HepG2 (cell line): ENCODE measurements around the gene NAA38. TPM values are rescaled to one million over a fixed set of nuclear protein-coding genes. Genes with fewer than 3 reads are reported as not detected.

ENCODE experiments used
- ARID3A ChIP-seq: IDR thresholded peaks from 2 replicates; pipeline ENCODE4 v1.6.1; 2012; ENCODE audit warnings: low read depth, low read length, improper control_type of control experiment
- GMEB2 ChIP-seq: IDR thresholded peaks from 2 replicates; pipeline ENCODE4 v1.6.1; 2016; ENCODE audit warnings: missing biosample characterization, missing genetic modification reagents, low read depth
- HNF1A ChIP-seq, 2 experiments: sonication (generic) in 1 of 2; formaldehyde crosslinking in 1 of 2; IDR thresholded peaks; 2 replicates each; pipeline versions ENCODE4 v1.4.0 to v1.6.1; 2016 to 2020; ENCODE audit warnings: borderline replicate concordance in 1 of 2, low read depth in 1 of 2, mild to moderate bottlenecking in 1 of 2, missing genetic modification reagents in 1 of 2
- MEIS2 ChIP-seq: sonication (generic); formaldehyde crosslinking; IDR thresholded peaks from 2 replicates; pipeline ENCODE4 v1.9.0; 2021; ENCODE audit warnings: mild to moderate bottlenecking, missing genetic modification reagents
- NPAS2 ChIP-seq: sonication (generic); formaldehyde crosslinking; IDR thresholded peaks from 2 replicates; pipeline ENCODE4 v1.8.0; 2022; ENCODE audit warnings: mild to moderate bottlenecking, missing genetic modification reagents, borderline replicate concordance
- NR2F1 ChIP-seq, 2 experiments: fragments of 450-650 bp in 1 of 2; formaldehyde crosslinking in 1 of 2; IDR thresholded peaks; 2 replicates each; pipeline versions ENCODE4 v1.5.0 to v1.6.1; 2016 to 2020; ENCODE audit warnings: mild to moderate bottlenecking in 1 of 2, missing compliant biosample characterization in 1 of 2, missing genetic modification reagents in 1 of 2, moderate library complexity in 1 of 2
- PHB2 ChIP-seq: fragments of 450-650 bp; IDR thresholded peaks from 2 replicates; pipeline ENCODE4 v1.6.1; 2018; ENCODE audit not compliant: partially characterized antibody
- RARA ChIP-seq: IDR thresholded peaks from 2 replicates; pipeline ENCODE4 v1.6.1; 2016; ENCODE audit warnings: missing genetic modification reagents, missing compliant biosample characterization
- RFX5 ChIP-seq: IDR thresholded peaks from 2 replicates; pipeline ENCODE4 v1.6.1; 2011; ENCODE audit warnings: low read depth, low read length, improper control_type of control experiment
- SKIL ChIP-seq: sonication (generic); formaldehyde crosslinking; IDR thresholded peaks from 2 replicates; pipeline ENCODE4 v1.8.0; 2022; ENCODE audit warnings: missing genetic modification reagents, mild to moderate bottlenecking, moderate library complexity, borderline replicate concordance
- THAP11 ChIP-seq: IDR thresholded peaks from 2 replicates; pipeline ENCODE4 v1.6.1; 2016; ENCODE audit warnings: missing biosample characterization, missing genetic modification reagents
- YY1 ChIP-seq: IDR thresholded peaks from 2 replicates; pipeline ENCODE4 v1.6.1; 2011; ENCODE audit warnings: low read length, low read depth, moderate library complexity, mild to moderate bottlenecking; ENCODE audit not compliant: insufficient read depth, insufficient replicate concordance
- ZFP37 ChIP-seq: sonication (generic); formaldehyde crosslinking; IDR thresholded peaks from 2 replicates; pipeline ENCODE4 v1.4.0; 2020; ENCODE audit warnings: missing genetic modification reagents, borderline replicate concordance
- ZNF234 ChIP-seq: sonication (generic); formaldehyde crosslinking; conservative IDR thresholded peaks from 2 replicates; pipeline ENCODE4 v1.5.1; 2020; ENCODE audit warnings: mild to moderate bottlenecking, missing genetic modification reagents
- ZNF329 ChIP-seq: sonication (generic); formaldehyde crosslinking; IDR thresholded peaks from 2 replicates; pipeline ENCODE4 v1.9.0; 2021; ENCODE audit warnings: low read depth, mild to moderate bottlenecking, missing genetic modification reagents
- ZNF343 ChIP-seq: sonication (generic); formaldehyde crosslinking; IDR thresholded peaks from 2 replicates; pipeline ENCODE4 v1.4.0; 2020; ENCODE audit warnings: mild to moderate bottlenecking, missing genetic modification reagents
- ZNF552 ChIP-seq: sonication (generic); formaldehyde crosslinking; IDR thresholded peaks from 2 replicates; pipeline ENCODE4 v1.9.0; 2022; ENCODE audit warnings: missing genetic modification reagents, mild to moderate bottlenecking, borderline replicate concordance
- ZNF558 ChIP-seq: sonication (generic); formaldehyde crosslinking; IDR thresholded peaks from 2 replicates; pipeline ENCODE4 v1.9.0; 2022; ENCODE audit warnings: mild to moderate bottlenecking, missing genetic modification reagents, borderline replicate concordance
- ZNF781 ChIP-seq: sonication (generic); formaldehyde crosslinking; IDR thresholded peaks from 2 replicates; pipeline ENCODE4 v1.5.1; 2020; ENCODE audit warnings: borderline replicate concordance, mild to moderate bottlenecking, missing genetic modification reagents; ENCODE audit errors: not compliant biosample characterization
- polyA plus RNA-seq, 8 experiments: library from polyadenylated mRNA; depleted of rRNA in 3 of 8; stranded (reverse) in 7 of 8; unstranded in 1 of 8; fragments of >200 nt; fragmentation: Illumina TruSeq in 4 of 8; extraction: Trizol in 4 of 8; gene quantifications; 2 replicates each; pipeline versions ENCODE4 v1.2.1 to v1.2.3, GENCODE V29; 2011 to 2016; ENCODE audit warnings: low read depth in 4 of 8, missing spikeins in 1 of 8, mixed read lengths in 1 of 8; ENCODE audit not compliant: insufficient read depth in 1 of 8
- total RNA-seq, 5 experiments: library from RNA; depleted of rRNA; stranded (reverse); fragments of >200 nt; fragmentation: Illumina TruSeq; extraction: Trizol; gene quantifications; 2 replicates each; pipeline ENCODE4 v1.2.3, GENCODE V29; 2016; ENCODE audit warnings: low read depth in 1 of 5

Gene NAA38
- total and polyA plus RNA-seq, 2 of the 13 experiments (the other 11 are each of a cell fraction or from before 2014, with no cell fraction given): 46.9 to 91.6 TPM

GRCh38 chr17:7841915-7842379 is 15.4 kb downstream of the NAA38 start (continued):
- peak; percentile 33; the same call in 1 of the 2 replicates for TF ChIP-seq ZNF343 (CRISPR knock-in tag)
- TF ChIP-seq ZNF329 (CRISPR knock-in tag): no peak
- no peak for TF ChIP-seq GMEB2 (CRISPR knock-in tag)
- TF ChIP-seq ZNF558 (CRISPR knock-in tag): 0 out of 2 replicates have a peak, but pooled peaks have one; percentile 26
- TF ChIP-seq NPAS2: no peak
- no peak; the same call in 1 of the 2 replicates for TF ChIP-seq SKIL
- TF ChIP-seq YY1: peak; percentile 23
- TF ChIP-seq THAP11 (CRISPR knock-in tag): peak; percentile 59; the same call in 1 of the 2 replicates
- TF ChIP-seq ARID3A: no peak
- no peak for TF ChIP-seq ZFP37 (CRISPR knock-in tag)
- 0 out of 2 replicates have a peak, but pooled peaks have one; percentile 3 for TF ChIP-seq RFX5
- TF ChIP-seq RARA (CRISPR knock-in tag): peak; percentile 1; the same call in 1 of the 2 replicates
- peak; percentile 14; the same call in 1 of the 2 replicates for TF ChIP-seq MEIS2
- no peak for TF ChIP-seq HNF1A (IDR thresholded peaks at IDR 0.05; ENCODE audit: low read depth)
- peak; percentile 24; the same call in 1 of the 2 replicates for TF ChIP-seq HNF1A (CRISPR knock-in tag; IDR thresholded peaks at IDR 0.05; ENCODE audit: borderline replicate concordance)
- no peak for TF ChIP-seq ZNF234 (CRISPR knock-in tag)
- no peak for TF ChIP-seq NR2F1 (CRISPR knock-in tag; IDR thresholded peaks at IDR 0.05)
- TF ChIP-seq PHB2: no peak
- TF ChIP-seq ZNF781 (CRISPR knock-in tag): no peak
- TF ChIP-seq ZNF552 (CRISPR knock-in tag): no peak
